Endodermal cell (in vitro differentiated cells): ENCODE results near the gene GBP6. TPM values are rescaled to one million over a fixed set of nuclear protein-coding genes. Genes with fewer than 3 reads are reported as not detected.

ENCODE experiments used
- DNase-seq: peaks from one replicate; pipeline ENCODE4 v3.0.0-alpha.2; 2017
- H3K27ac ChIP-seq: 2 replicates; pipeline ENCODE4 v1.5.1; 2013; ENCODE audit warnings: mild to moderate bottlenecking, low read depth, low read length, moderate library complexity
- H3K27me3 ChIP-seq: 2 replicates; pipeline ENCODE4 v1.6.1; 2013; ENCODE audit warnings: mild to moderate bottlenecking, low read length, moderate library complexity; ENCODE audit not compliant: insufficient read depth, control insufficient read depth, poor library complexity, severe bottlenecking
- H3K36me3 ChIP-seq: 2 replicates; pipeline ENCODE4 v1.7.0; 2013; ENCODE audit warnings: mild to moderate bottlenecking, low read length, moderate library complexity; ENCODE audit not compliant: control insufficient read depth, insufficient read depth
- H3K4me1 ChIP-seq: one replicate; pipeline ENCODE4 v1.7.0; 2013; ENCODE audit warnings: low read length; ENCODE audit not compliant: control insufficient read depth, insufficient read depth
- H3K4me3 ChIP-seq: 2 replicates; pipeline ENCODE4 v1.5.1; 2013; ENCODE audit warnings: mild to moderate bottlenecking, low read length, moderate library complexity
- H3K9ac ChIP-seq: 2 replicates; pipeline ENCODE4 v1.6.1; 2013; ENCODE audit warnings: mild to moderate bottlenecking, low read length, moderate library complexity; ENCODE audit not compliant: poor library complexity, severe bottlenecking; ENCODE audit errors: extremely low read depth
- H3K9me3 ChIP-seq: 2 replicates; pipeline ENCODE4 v1.6.1; 2013; ENCODE audit warnings: mild to moderate bottlenecking, low read length, moderate library complexity; ENCODE audit not compliant: control insufficient read depth
- H3K27ac Mint-ChIP-seq: 2 replicates; pipeline ENCODE4 v1.8.0; 2020; ENCODE audit warnings: mixed read lengths
- H3K27me3 Mint-ChIP-seq: 2 replicates; pipeline ENCODE4 v1.8.0; 2021; ENCODE audit warnings: mild to moderate bottlenecking, mixed read lengths; ENCODE audit not compliant: insufficient read depth
- H3K36me3 Mint-ChIP-seq: 2 replicates; pipeline ENCODE4 v1.8.0; 2020; ENCODE audit warnings: low read depth, mixed read lengths
- H3K4me1 Mint-ChIP-seq: 2 replicates; pipeline ENCODE4 v1.8.0; 2020; ENCODE audit warnings: mixed read lengths
- H3K4me3 Mint-ChIP-seq: 2 replicates; pipeline ENCODE4 v1.8.0; 2020; ENCODE audit warnings: mild to moderate bottlenecking, moderate library complexity, mixed read lengths
- H3K9me3 Mint-ChIP-seq: 2 replicates; pipeline ENCODE4 v1.8.0; 2020; ENCODE audit warnings: mild to moderate bottlenecking, mixed read lengths
- WGBS, 2 experiments: methylation state at CpG; one replicate each; pipeline versions ENCODE4 v1.1.5 to v1.1.7; 2013; ENCODE audit warnings: missing lambda C conversion rate in 2 of 2, mixed read lengths in 1 of 2; ENCODE audit not compliant: insufficient coverage in 1 of 2, insufficient read length in 1 of 2; 5-methylcytosine and 5-hydroxymethylcytosine counted together
- long read RNA-seq, 4 experiments: library from polyadenylated mRNA in 2 of 4; library from RNA in 1 of 4; library from capped mRNA in 1 of 4; stranded (forward) in 3 of 4; unstranded in 1 of 4; transcript quantifications; one replicate each; pipeline ENCODE4 v2.0.0, GENCODE V29; 2020 to 2021; ENCODE audit warnings: inconsistent platforms in 1 of 4
- polyA plus RNA-seq, 2 experiments: library from polyadenylated mRNA; stranded (reverse); fragments of 50-300 nt; gene quantifications; one replicate each; pipeline ENCODE4 v1.2.3, GENCODE V29; 2013
- total RNA-seq, 2 donors: library from RNA; stranded (reverse); fragmentation: NEBNext Ultra II Directional in 1 of 2; extraction: Animal tissue kit (Norgen Biotek cat#: 25700) in 1 of 2; gene quantifications; 2 replicates in 1 of 2; 3 replicates in 1 of 2; pipeline ENCODE4 v1.2.1, GENCODE V29; 2021
- TF ChIP-seq, protein P1 (sequence below): fragments of 200-600 bp; sonication (generic); conservative IDR thresholded peaks from 2 replicates; pipeline ENCODE4 v1.5.0; 2021; ENCODE audit warnings: antibody characterized with exemption, mild to moderate bottlenecking

GBP6 gene
- total RNA-seq = not detected
- polyA plus RNA-seq (2013, experiment 1 of 2) = not detected
- polyA plus RNA-seq (2013, experiment 2 of 2) = not detected
- long read RNA-seq, experiment 1 = 0 reads
- long read RNA-seq, experiment 2, partial matches to known transcripts = 0 of 1 reads
- long read RNA-seq, experiment 2, other reads (novel, unspliced or antisense) = 1 of 1 reads
- long read RNA-seq, experiment 3 = 0 reads
- long read RNA-seq, experiment 4 = 0 reads

DNA sequence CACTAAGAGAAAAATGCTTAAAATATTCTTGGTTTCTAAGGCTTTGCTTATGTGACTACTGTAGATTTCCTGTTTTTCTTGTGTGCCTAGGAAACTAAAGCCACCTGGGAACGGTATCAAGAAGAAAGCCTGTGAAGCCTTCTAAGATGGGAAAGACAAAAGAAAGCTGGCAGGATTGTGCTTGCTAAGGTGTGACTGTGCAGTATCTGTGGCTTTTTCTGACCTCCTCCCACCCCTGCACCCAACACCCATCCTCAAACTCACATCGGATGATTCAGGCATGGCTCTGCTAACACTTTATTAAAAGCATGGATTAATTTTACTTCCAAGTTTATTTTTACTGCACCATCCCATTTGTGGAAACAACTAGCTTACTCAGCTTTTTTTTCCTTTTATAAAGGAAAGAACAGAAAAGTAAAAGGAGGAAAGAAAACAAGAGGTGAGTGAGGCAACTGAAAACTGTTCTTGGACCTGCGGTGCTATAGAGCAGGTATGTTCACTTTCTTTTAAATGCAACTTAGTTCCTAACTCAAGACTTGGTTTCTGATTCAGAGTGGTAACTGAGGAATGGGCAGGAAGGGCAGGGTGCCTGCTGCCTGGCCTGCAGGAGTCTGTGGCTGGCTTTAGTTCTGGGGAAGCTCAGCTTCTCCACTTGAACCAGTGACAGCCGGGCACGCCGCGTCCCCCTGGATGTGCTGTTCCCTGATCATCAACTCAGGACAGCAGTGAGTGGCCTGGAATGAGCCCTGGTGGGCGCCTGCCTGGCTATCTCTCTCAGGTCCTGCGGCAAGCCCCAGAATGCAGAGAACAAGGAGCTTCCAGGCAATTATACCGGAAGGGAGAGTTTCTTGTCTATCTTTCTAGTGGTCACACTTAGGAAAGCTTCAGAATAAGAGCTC is at the start of gene GBP6:
Gene GBP6 (plus strand): TSS at position 422 of the 899 bp plus-strand sequence. CDS start 4,493 bp downstream, outside the sequence.
- Mint-ChIP-seq H3K4me1 (peaks cover 13% of the 10 kb centered on the region), H3K27me3 (peaks cover 1% of the 10 kb centered on the region), H3K27ac (no peak within 1 kb of the TSS), H3K36me3 (no peaks in the 10 kb centered on the region), H3K9me3 (no peaks in the 10 kb centered on the region), H3K4me3 (no peak within 1 kb of the TSS)
- no peaks in the 10 kb centered on the region for H3K27me3 ChIP-seq
- 83 to 84% methylated on average over 4 to 10 of the region's 10 CpGs for WGBS, 2 experiments
- peak; percentile 67 for DNase-seq
- no peak within 1 kb of the TSS for H3K27ac ChIP-seq
- no peak within 1 kb of the TSS for H3K9ac ChIP-seq
- no peaks in the 10 kb centered on the region for H3K36me3 ChIP-seq
- no peak within 1 kb of the TSS for H3K4me3 ChIP-seq
- H3K9me3 ChIP-seq = no peaks in the 10 kb centered on the region
- TF ChIP-seq, protein P1, sequence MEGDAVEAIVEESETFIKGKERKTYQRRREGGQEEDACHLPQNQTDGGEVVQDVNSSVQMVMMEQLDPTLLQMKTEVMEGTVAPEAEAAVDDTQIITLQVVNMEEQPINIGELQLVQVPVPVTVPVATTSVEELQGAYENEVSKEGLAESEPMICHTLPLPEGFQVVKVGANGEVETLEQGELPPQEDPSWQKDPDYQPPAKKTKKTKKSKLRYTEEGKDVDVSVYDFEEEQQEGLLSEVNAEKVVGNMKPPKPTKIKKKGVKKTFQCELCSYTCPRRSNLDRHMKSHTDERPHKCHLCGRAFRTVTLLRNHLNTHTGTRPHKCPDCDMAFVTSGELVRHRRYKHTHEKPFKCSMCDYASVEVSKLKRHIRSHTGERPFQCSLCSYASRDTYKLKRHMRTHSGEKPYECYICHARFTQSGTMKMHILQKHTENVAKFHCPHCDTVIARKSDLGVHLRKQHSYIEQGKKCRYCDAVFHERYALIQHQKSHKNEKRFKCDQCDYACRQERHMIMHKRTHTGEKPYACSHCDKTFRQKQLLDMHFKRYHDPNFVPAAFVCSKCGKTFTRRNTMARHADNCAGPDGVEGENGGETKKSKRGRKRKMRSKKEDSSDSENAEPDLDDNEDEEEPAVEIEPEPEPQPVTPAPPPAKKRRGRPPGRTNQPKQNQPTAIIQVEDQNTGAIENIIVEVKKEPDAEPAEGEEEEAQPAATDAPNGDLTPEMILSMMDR = no peak
- H3K4me1 ChIP-seq = no peaks in the 10 kb centered on the region

DNA sequence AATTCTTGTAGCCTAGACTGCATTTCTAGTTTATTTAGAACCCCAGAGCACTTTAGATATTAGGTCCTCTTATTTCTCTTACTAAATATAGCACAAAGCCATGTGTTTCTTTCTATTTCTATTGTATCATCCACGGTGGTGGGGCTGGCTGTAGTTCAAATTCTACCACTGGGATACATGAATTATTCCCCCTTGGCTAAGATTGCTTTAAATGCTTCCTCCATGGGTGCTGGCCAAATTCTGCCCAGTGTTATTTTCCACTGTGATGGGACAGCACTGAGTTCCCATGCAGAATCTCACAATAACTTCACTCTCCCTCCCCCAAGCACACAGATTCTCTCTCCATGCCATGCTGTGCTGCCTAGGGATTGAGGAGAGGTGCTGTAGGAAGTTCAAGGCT is 41.5 kb upstream of the GBP6 start:
- Histone ChIP-seq H3K27me3 (no peaks in the 10 kb centered on the region), H3K36me3 (no peaks in the 10 kb centered on the region), H3K9ac (no peak overlapping the region), H3K4me3 (no peak overlapping the region), H3K4me1 (no peaks in the 10 kb centered on the region), H3K27ac (no peak overlapping the region), H3K9me3 (peaks cover 14% of the 10 kb centered on the region)
- H3K27ac Mint-ChIP-seq = no peak overlapping the region
- H3K36me3 Mint-ChIP-seq = no peaks in the 10 kb centered on the region
- DNase-seq = no peak
- no peaks in the 10 kb centered on the region for H3K4me1 Mint-ChIP-seq
- peaks cover 27% of the 10 kb centered on the region for H3K9me3 Mint-ChIP-seq
- peaks cover 2% of the 10 kb centered on the region for H3K27me3 Mint-ChIP-seq
- TF ChIP-seq, protein P1 = no peak
- H3K4me3 Mint-ChIP-seq = no peak overlapping the region
- WGBS, 2 experiments = 84 to 100% methylated on average over 1 of the region's 1 CpG

DNA sequence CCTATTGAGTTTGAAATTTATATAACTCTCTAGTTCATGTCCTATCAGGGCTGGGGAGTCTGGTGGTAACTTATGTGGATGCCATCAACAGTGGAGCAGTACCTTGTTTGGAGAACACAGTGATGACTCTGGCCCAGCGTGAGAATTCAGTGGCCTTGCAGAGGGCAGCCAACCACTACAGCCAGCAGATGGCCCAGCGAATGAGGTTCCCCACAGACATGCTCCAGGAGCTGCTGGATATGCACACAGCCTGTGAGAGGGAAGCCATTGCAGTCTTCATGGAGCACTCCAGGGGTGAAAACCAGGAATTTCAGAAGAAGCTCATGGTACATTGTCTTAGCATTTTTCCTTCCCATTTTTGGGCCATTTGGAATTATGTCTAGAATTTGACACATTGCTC is 32.0 kb upstream of the GBP6 start:
- no peak overlapping the region for H3K9ac ChIP-seq
- no peak overlapping the region for H3K4me3 Mint-ChIP-seq
- H3K27me3 ChIP-seq = no peaks in the 10 kb centered on the region
- H3K4me1 ChIP-seq = no peaks in the 10 kb centered on the region
- H3K36me3 Mint-ChIP-seq = no peaks in the 10 kb centered on the region
- TF ChIP-seq, protein P1 = no peak
- DNase-seq = no peak
- H3K4me3 ChIP-seq = no peak overlapping the region
- H3K27ac Mint-ChIP-seq = no peak overlapping the region
- no peaks in the 10 kb centered on the region for H3K36me3 ChIP-seq
- no peak overlapping the region for H3K27ac ChIP-seq
- 50 to 92% methylated on average over 2 of the region's 2 CpGs for WGBS, 2 experiments
- H3K27me3 Mint-ChIP-seq = no peaks in the 10 kb centered on the region
- H3K4me1 Mint-ChIP-seq = no peaks in the 10 kb centered on the region
- peaks cover 10% of the 10 kb centered on the region for H3K9me3 Mint-ChIP-seq
- H3K9me3 ChIP-seq = no peaks in the 10 kb centered on the region
